Measurements from ENCODE around the gene GNAZ. TPM values are rescaled to one million over a fixed set of nuclear protein-coding genes. Genes with fewer than 3 reads are reported as not detected.

Gene GNAZ
- total and polyA plus RNA-seq, 8 donors, result 1.7 to 4.7 (median 3.9) TPM

GRCh38 chr22:23158516-23159290, 88.4 kb downstream of the GNAZ start:
- ATAC-seq (no peak), DNase-seq (peak in 1 of 4 donors; percentile 44)
- Histone ChIP-seq H3K27ac (peak overlapping the region in 1 of 2 donors; percentile 45), H3K4me3 (no peak overlapping the region), H3K36me3 (no peaks in the 10 kb centered on the region), H3K4me1 (peaks cover 6 to 25% of the 10 kb centered on the region in 2 donors), H3K9me3 (no peaks in the 10 kb centered on the region), H3K27me3 (no peaks in the 10 kb centered on the region)
- intact Hi-C loops (cut with DNase I), result no loop called here
- TF ChIP-seq, protein P1, sequence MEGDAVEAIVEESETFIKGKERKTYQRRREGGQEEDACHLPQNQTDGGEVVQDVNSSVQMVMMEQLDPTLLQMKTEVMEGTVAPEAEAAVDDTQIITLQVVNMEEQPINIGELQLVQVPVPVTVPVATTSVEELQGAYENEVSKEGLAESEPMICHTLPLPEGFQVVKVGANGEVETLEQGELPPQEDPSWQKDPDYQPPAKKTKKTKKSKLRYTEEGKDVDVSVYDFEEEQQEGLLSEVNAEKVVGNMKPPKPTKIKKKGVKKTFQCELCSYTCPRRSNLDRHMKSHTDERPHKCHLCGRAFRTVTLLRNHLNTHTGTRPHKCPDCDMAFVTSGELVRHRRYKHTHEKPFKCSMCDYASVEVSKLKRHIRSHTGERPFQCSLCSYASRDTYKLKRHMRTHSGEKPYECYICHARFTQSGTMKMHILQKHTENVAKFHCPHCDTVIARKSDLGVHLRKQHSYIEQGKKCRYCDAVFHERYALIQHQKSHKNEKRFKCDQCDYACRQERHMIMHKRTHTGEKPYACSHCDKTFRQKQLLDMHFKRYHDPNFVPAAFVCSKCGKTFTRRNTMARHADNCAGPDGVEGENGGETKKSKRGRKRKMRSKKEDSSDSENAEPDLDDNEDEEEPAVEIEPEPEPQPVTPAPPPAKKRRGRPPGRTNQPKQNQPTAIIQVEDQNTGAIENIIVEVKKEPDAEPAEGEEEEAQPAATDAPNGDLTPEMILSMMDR (IDR thresholded peaks at IDR 0.05), result no peak

GRCh38 chr22:23159291-23159630, 88.9 kb downstream of the GNAZ start:
- Histone ChIP-seq H3K4me3 (no peak overlapping the region), H3K36me3 (no peaks in the 10 kb centered on the region), H3K4me1 (peaks cover 6 to 20% of the 10 kb centered on the region in 2 donors), H3K9me3 (no peaks in the 10 kb centered on the region), H3K27me3 (no peaks in the 10 kb centered on the region), H3K27ac (peak overlapping the region in 1 of 2 donors; percentile 45)
- ATAC-seq, result no peak
- intact Hi-C loops (cut with DNase I), result no loop called here
- TF ChIP-seq, protein P1 (IDR thresholded peaks at IDR 0.05), result no peak
- no peak for DNase-seq

GRCh38 chr22:23161029-23161428, 90.7 kb downstream of the GNAZ start:
- peaks cover 6 to 18% of the 10 kb centered on the region in 2 donors for H3K4me1 ChIP-seq
- intact Hi-C loops (cut with DNase I), result no loop called here
- H3K9me3 ChIP-seq, result no peaks in the 10 kb centered on the region
- no peaks in the 10 kb centered on the region for H3K36me3 ChIP-seq
- ATAC-seq, result no peak
- H3K4me3 ChIP-seq, result no peak overlapping the region
- H3K27ac ChIP-seq, result no peak overlapping the region
- DNase-seq, result no peak
- TF ChIP-seq, protein P1 (IDR thresholded peaks at IDR 0.05), result no peak
- H3K27me3 ChIP-seq, result no peaks in the 10 kb centered on the region

- Histone ChIP-seq H3K36me3 (no peaks in the 10 kb centered on the region), H3K4me1 (peaks cover 6 to 18% of the 10 kb centered on the region in 2 donors), H3K9me3 (no peaks in the 10 kb centered on the region), H3K27ac (no peak overlapping the region), H3K4me3 (no peak overlapping the region), H3K27me3 (no peaks in the 10 kb centered on the region)
- TF ChIP-seq, protein P1 (IDR thresholded peaks at IDR 0.05), result no peak
- DNase-seq, result no peak
- intact Hi-C loops (cut with DNase I), result no loop called here
- ATAC-seq, result no peak
These were observed 91.3 kb downstream of the GNAZ start for GRCh38 chr22:23161574-23161973.

DNA sequence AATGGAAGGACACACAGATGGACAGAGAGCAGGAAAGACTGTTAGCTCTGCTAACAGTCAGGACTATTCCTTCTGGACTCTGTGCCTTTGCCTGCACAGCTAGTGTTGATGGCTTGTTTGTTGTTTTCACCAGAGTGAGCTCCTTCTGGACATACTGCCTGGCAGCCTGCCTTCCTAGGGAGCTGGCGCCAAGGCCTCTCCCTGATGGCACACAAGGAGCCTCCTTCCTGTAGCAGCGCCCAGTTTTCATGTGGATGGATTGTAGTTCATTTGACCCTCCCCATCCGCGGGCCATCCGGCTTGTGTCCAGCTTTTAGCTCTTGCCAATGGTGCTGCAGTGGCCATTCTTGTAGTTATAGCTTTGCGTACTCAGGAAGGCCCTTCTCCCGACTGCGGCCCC, 93.3 kb downstream of the GNAZ start:
- peak in 2 of 4 donors; percentile 59 to 62 for DNase-seq
- H3K27ac ChIP-seq, result no peak overlapping the region
- H3K27me3 ChIP-seq, result no peaks in the 10 kb centered on the region
- intact Hi-C loops (cut with DNase I), result no loop called here
- TF ChIP-seq, protein P1 (IDR thresholded peaks at IDR 0.05), result no peak
- no peaks in the 10 kb centered on the region for H3K36me3 ChIP-seq
- no peak for ATAC-seq
- H3K4me3 ChIP-seq, result no peak overlapping the region
- peaks cover 0 to 9% of the 10 kb centered on the region in 2 donors for H3K4me1 ChIP-seq
- H3K9me3 ChIP-seq, result no peaks in the 10 kb centered on the region
